ENCODE measurements around the gene CLDN22. TPM values are rescaled to one million over a fixed set of nuclear protein-coding genes. Genes with fewer than 3 reads are reported as not detected.

The CLDN22 gene
- total and polyA plus RNA-seq, 9 of the 15 experiments (the other 6 are each of a cell fraction or from before 2014, with no cell fraction given) = 0.21 TPM; not detected in 8

- 0 out of 2 replicates have a peak, but pooled peaks have one; percentile 13 for TF ChIP-seq MGA (IDR thresholded peaks at IDR 0.05)
These were observed 43.9 kb upstream of the CLDN22 start (continued) for GRCh38 chr4:183364025-183364424.

Measured in K562 (cell line).